22Rv1 (cell line): ENCODE measurements around the gene GCNT4.

Source experiments
- CTCF ChIP-seq: fragments of 450-650 bp; IDR thresholded peaks from 2 replicates; pipeline ENCODE4 v1.5.1; 2017; ENCODE audit warnings: mild to moderate bottlenecking
- ZFX ChIP-seq: fragments of 450-650 bp; IDR thresholded peaks from 2 replicates; pipeline ENCODE4 v1.6.1; 2017; ENCODE audit warnings: antibody characterized with exemption, borderline replicate concordance

DNA sequence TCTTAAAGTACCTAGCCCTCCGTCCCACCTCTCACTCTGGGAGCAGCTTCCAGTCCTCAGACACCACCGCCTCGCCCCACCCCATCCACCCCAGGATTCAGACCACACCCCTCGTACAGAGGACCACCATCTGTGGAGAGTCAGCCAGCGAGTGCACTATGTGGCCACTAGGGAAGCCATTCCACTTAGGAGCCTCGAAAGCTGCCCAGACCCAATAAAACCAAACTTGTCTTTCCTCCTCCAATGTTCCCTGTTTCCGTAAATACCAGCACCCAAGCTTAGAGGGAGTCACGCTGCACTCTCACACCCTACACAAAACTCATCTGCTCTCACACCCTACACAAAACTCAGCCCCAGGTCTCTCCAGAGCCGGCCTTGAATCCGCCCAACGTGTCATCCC lies 1.9 kb downstream of the GCNT4 start:
- TF ChIP-seq CTCF (no peak), ZFX (no peak)
